A673 (cell line): ENCODE results near the gene RMDN3. TPM values are rescaled to one million over a fixed set of nuclear protein-coding genes. Genes with fewer than 3 reads are reported as not detected.

ENCODE experiments used
- BruUV-seq: library from RNA; stranded (reverse); fragments of 400-500 nt; replicated peaks from 2 replicates; lab custom pipeline; 2021; lab: Mats Ljungman, UMichigan
- CTCF ChIA-PET: fragments of 300-600 bp; sonication (Branson Sonifier 250); formaldehyde crosslinking; loops from one replicate; lab custom pipeline; 2022; ENCODE audit warnings: antibody characterized with exemption; lab: Charles Lee
- POLR2A ChIA-PET: fragments of 300-600 bp; sonication (Branson Sonifier 250); formaldehyde crosslinking; loops from one replicate; lab custom pipeline; 2022; ENCODE audit warnings: antibody characterized with exemption; ENCODE audit not compliant: low non-redundant PET; lab: Charles Lee
- DNase-seq: peaks from one replicate; pipeline ENCODE4 v3.0.0-alpha.2; 2015; ENCODE audit warnings: low spot score
- H3K27ac ChIP-seq: fragments of 200-600 bp; sonication (generic); 2 replicates; pipeline ENCODE4 v1.5.1; 2016; ENCODE audit warnings: mixed run types, low read depth, mild to moderate bottlenecking, mixed read lengths, antibody characterized with exemption, low read length; ENCODE audit not compliant: poor library complexity, severe bottlenecking
- H3K27me3 ChIP-seq: fragments of 200-600 bp; sonication (generic); replicated peaks from 2 replicates; pipeline ENCODE4 v1.6.1; 2017; ENCODE audit warnings: mixed run types, low read depth, mild to moderate bottlenecking, mixed read lengths, antibody characterized with exemption, low read length; ENCODE audit not compliant: insufficient read depth, poor library complexity
- H3K36me3 ChIP-seq: fragments of 200-600 bp; sonication (generic); 2 replicates; pipeline ENCODE4 v1.6.1; 2016; ENCODE audit warnings: mixed run types, mild to moderate bottlenecking, mixed read lengths, antibody characterized with exemption, low read length; ENCODE audit not compliant: insufficient read depth, poor library complexity, severe bottlenecking
- H3K4me1 ChIP-seq: fragments of 200-600 bp; sonication (generic); 2 replicates; pipeline ENCODE4 v1.6.1; 2017; ENCODE audit warnings: mixed run types, mild to moderate bottlenecking, mixed read lengths, antibody characterized with exemption, low read length; ENCODE audit not compliant: insufficient read depth, poor library complexity, severe bottlenecking
- H3K4me3 ChIP-seq: fragments of 200-600 bp; sonication (generic); 2 replicates; pipeline ENCODE4 v1.5.1; 2016; ENCODE audit warnings: low read depth, mixed run types, mild to moderate bottlenecking, mixed read lengths, low read length; ENCODE audit not compliant: poor library complexity, severe bottlenecking
- H3K9me3 ChIP-seq: fragments of 200-600 bp; sonication (generic); 2 replicates; pipeline ENCODE4 v1.6.1; 2016; ENCODE audit warnings: mixed run types, low read depth, mild to moderate bottlenecking, mixed read lengths, antibody characterized with exemption, low read length; ENCODE audit not compliant: poor library complexity, severe bottlenecking
- EZH2 ChIP-seq: fragments of 200-600 bp; sonication (generic); IDR thresholded peaks from 2 replicates; pipeline ENCODE4 v1.6.1; 2017; ENCODE audit warnings: borderline replicate concordance, low read depth, mild to moderate bottlenecking, mixed read lengths, antibody characterized with exemption, low read length; ENCODE audit not compliant: poor library complexity, severe bottlenecking
- intact Hi-C: fragments of 100-400 bp; cut with micrococcal nuclease; formaldehyde crosslinking; loops from one replicate; pipeline ENCODE4 v1.10.0; 2022; ENCODE audit not compliant: unreplicated experiment
- total RNA-seq: library from RNA; stranded (reverse); gene quantifications from 2 replicates; pipeline ENCODE4 v1.2.3, GENCODE V29; 2021
- TF ChIP-seq, protein P1 (sequence below): fragments of 300-800, 200-600 bp; sonication (generic); conservative IDR thresholded peaks from 2 replicates; pipeline ENCODE4 v1.5.1; 2017; ENCODE audit warnings: low read depth, mild to moderate bottlenecking, antibody characterized with exemption, low read length, moderate library complexity, mixed read lengths

The RMDN3 gene
- total RNA-seq, 1 experiment from 2014 or later: 50.8 TPM

- no peaks in the 10 kb centered on the region for H3K27me3 ChIP-seq
- DNase-seq: no peak
- intact Hi-C loops: no loop called here
- H3K27ac ChIP-seq: peak overlapping the region; percentile 15
- peaks cover 19% of the 10 kb centered on the region for H3K4me1 ChIP-seq
- TF ChIP-seq EZH2: no peak
- TF ChIP-seq, protein P1, sequence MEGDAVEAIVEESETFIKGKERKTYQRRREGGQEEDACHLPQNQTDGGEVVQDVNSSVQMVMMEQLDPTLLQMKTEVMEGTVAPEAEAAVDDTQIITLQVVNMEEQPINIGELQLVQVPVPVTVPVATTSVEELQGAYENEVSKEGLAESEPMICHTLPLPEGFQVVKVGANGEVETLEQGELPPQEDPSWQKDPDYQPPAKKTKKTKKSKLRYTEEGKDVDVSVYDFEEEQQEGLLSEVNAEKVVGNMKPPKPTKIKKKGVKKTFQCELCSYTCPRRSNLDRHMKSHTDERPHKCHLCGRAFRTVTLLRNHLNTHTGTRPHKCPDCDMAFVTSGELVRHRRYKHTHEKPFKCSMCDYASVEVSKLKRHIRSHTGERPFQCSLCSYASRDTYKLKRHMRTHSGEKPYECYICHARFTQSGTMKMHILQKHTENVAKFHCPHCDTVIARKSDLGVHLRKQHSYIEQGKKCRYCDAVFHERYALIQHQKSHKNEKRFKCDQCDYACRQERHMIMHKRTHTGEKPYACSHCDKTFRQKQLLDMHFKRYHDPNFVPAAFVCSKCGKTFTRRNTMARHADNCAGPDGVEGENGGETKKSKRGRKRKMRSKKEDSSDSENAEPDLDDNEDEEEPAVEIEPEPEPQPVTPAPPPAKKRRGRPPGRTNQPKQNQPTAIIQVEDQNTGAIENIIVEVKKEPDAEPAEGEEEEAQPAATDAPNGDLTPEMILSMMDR: no peak
- no peaks in the 10 kb centered on the region for H3K9me3 ChIP-seq
- no peaks in the 10 kb centered on the region for H3K36me3 ChIP-seq
- BruUV-seq: no TSS peak
- H3K4me3 ChIP-seq: no peak overlapping the region
- ChIA-PET POLR2A (no interaction called here), CTCF (no interaction called here)
These were observed 34.9 kb upstream of the RMDN3 start for GRCh38 chr15:40789999-40790398.

GRCh38 chr15:40789119-40789518, 34.1 kb upstream of the RMDN3 start:
- Histone ChIP-seq H3K36me3 (no peaks in the 10 kb centered on the region), H3K4me1 (peaks cover 19% of the 10 kb centered on the region), H3K9me3 (no peaks in the 10 kb centered on the region), H3K27ac (no peak overlapping the region), H3K4me3 (no peak overlapping the region), H3K27me3 (no peaks in the 10 kb centered on the region)
- TF ChIP-seq, protein P1: no peak
- ChIA-PET CTCF (interaction anchor here (2.1 kb wide), 1 partner anchor 69 kb away, joined by 10 read pairs; no protein-coding TSS in a partner anchor), POLR2A (no interaction called here)
- BruUV-seq: no TSS peak
- intact Hi-C loops: no loop called here
- no peak for DNase-seq

DNA sequence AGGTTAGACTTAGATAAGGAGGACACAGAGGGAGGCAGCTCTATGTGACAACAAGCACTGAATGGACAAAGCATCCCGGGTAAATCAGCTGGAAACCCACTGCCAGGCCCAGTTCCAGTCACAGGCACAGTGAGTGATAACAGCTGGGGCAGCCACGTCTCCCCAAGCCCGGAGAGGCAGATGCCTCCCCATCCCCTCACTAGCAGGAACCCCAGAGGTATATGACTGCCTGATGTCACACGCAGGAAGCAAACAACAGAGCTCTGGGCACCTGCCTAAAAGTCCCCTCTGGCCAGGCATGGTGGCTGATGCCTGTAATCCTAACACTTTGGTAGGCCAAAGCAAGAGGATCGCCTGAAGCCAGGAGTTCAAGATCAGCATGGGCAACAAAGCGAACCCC, 32.9 kb upstream of the RMDN3 start:
- Histone ChIP-seq H3K27me3 (no peaks in the 10 kb centered on the region), H3K27ac (peak overlapping the region; percentile 27), H3K4me3 (no peak overlapping the region), H3K36me3 (no peaks in the 10 kb centered on the region), H3K4me1 (peaks cover 11% of the 10 kb centered on the region), H3K9me3 (no peaks in the 10 kb centered on the region)
- ChIA-PET POLR2A (no interaction called here), CTCF (interaction anchor here (2.1 kb wide), 1 partner anchor 70 kb away, joined by 10 read pairs; no protein-coding TSS in a partner anchor)
- DNase-seq: no peak
- intact Hi-C loops: no loop called here
- TF ChIP-seq EZH2: no peak
- TF ChIP-seq, protein P1: no peak
- no TSS peak for BruUV-seq
